Skeletal muscle satellite cell (primary cell): ENCODE data around the gene NIN.

Experiments used
- H3K27me3 ChIP-seq: 2 replicates; pipeline ENCODE4 v1.7.0; 2013; ENCODE audit warnings: low read length; ENCODE audit not compliant: control insufficient read depth, insufficient read depth
- H3K36me3 ChIP-seq: 2 replicates; pipeline ENCODE4 v1.7.0; 2013; ENCODE audit warnings: mild to moderate bottlenecking, control low read depth, low read length; ENCODE audit not compliant: insufficient read depth
- H3K4me1 ChIP-seq: 2 replicates; pipeline ENCODE4 v1.7.0; 2013; ENCODE audit warnings: low read length; ENCODE audit not compliant: control insufficient read depth, insufficient read depth
- H3K4me2 ChIP-seq: 2 replicates; pipeline ENCODE4 v1.7.0; 2013; ENCODE audit warnings: mild to moderate bottlenecking, low read length
- H3K4me3 ChIP-seq: 2 replicates; pipeline ENCODE4 v1.7.0; 2013; ENCODE audit warnings: low read length
- H3K9ac ChIP-seq: 2 replicates; pipeline ENCODE4 v1.7.0; 2013; ENCODE audit warnings: mild to moderate bottlenecking, low read depth, low read length, moderate library complexity
- H3K9me3 ChIP-seq: replicated peaks from 2 replicates; pipeline ENCODE4 v1.7.0; 2013; ENCODE audit warnings: mild to moderate bottlenecking, control low read depth, low read length

NIN gene

DNA sequence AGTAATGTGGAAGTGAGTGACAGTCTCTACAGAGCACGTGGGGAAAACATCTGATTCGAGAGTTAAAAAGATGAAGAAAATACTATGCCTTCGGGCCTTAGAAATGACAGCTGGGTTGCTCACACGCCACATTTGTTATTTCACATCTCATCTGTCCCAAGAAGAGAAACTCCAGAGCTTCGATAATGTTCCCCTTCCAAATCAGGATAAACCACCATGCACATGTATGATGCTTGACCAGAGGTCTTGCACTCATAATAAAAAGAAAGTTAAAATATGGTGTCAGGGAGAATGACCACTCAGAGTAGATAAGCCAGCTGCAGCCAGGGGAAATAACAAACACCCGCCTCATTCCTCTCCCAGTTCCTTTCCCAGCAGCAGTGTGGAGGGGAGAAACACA is 34.6 kb downstream of the NIN start:
- no peaks in the 10 kb centered on the region for H3K9me3 ChIP-seq
- no peak overlapping the region for H3K4me3 ChIP-seq
- no peak overlapping the region for H3K9ac ChIP-seq
- H3K4me2 ChIP-seq = no peak overlapping the region
- no peaks in the 10 kb centered on the region for H3K27me3 ChIP-seq
- H3K4me1 ChIP-seq = peaks cover 33% of the 10 kb centered on the region
- peaks cover 22% of the 10 kb centered on the region for H3K36me3 ChIP-seq

DNA sequence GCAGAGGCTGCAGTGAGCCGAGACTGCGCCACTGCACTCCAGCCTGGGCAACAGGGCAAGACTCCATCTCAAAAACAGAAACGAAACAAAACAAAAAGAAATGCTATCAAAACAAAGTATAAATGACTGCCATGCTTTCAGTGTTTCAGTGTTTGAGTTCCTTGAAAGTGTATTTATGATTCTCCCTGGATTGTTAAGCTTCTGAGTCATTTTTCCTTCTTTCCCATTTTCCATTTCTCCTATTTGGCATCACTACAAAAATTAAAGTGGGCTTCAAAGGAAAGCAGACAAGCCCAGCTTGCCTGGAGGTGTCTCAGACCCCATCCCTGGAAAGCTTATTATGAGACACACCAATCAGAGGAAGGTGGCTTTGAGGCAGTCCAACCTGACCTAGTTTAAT is 35.1 kb downstream of the NIN start:
- Histone ChIP-seq H3K36me3 (peaks cover 23% of the 10 kb centered on the region), H3K27me3 (no peaks in the 10 kb centered on the region), H3K4me3 (no peak overlapping the region), H3K9ac (no peak overlapping the region), H3K9me3 (no peaks in the 10 kb centered on the region), H3K4me2 (no peak overlapping the region), H3K4me1 (peaks cover 30% of the 10 kb centered on the region)

DNA sequence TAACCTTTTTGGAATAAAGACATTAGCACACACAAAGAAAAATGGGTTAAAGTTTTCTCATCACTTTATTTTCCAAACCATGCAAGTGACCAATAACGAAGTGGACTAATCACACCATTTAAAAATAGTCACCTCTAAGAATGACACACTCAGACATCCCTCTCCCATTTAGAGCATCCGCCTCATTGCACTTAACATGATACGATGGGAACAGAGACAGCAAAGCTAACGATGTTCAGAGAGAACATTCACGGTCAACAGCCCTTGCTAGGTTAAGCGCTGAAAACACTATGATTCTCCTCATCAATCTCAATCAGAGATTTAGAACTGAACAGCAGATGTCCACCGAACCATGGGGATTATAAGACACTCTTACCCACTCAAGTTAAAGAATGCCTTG is 35.8 kb downstream of the NIN start:
- Histone ChIP-seq H3K36me3 (peaks cover 23% of the 10 kb centered on the region), H3K9ac (no peak overlapping the region), H3K4me3 (no peak overlapping the region), H3K4me2 (no peak overlapping the region), H3K9me3 (no peaks in the 10 kb centered on the region), H3K4me1 (peaks cover 29% of the 10 kb centered on the region), H3K27me3 (no peaks in the 10 kb centered on the region)

DNA sequence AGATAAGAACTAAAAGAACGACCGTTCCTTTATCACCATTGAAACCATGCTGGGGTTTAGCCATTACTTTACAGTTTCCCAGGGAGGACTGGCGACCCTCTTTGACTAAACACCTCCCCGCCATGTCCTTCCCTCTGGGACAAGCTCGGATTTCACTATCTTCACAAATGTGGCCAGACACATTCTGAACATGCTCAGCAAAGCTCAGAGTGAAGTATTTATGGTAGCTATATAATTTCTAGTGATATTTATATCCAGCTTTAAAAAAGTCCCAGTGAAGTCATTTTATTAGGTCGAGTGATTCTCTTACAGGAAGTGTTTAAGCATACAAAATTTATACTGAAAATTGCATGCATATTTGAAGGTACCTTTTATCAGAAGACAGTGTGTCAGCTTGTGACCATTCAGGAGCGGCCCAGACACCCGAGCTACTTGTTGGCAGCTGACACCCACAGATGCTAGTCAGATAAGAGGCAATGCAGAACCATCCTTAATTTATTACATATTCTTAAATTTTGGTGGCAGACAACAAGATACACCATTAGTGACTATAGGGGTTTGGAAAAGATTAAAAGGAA is 36.8 kb downstream of the NIN start:
- H3K4me2 ChIP-seq = no peak overlapping the region
- peaks cover 20% of the 10 kb centered on the region for H3K36me3 ChIP-seq
- H3K4me3 ChIP-seq = no peak overlapping the region
- no peak overlapping the region for H3K9ac ChIP-seq
- no peaks in the 10 kb centered on the region for H3K9me3 ChIP-seq
- H3K27me3 ChIP-seq = no peaks in the 10 kb centered on the region
- H3K4me1 ChIP-seq = peaks cover 21% of the 10 kb centered on the region

DNA sequence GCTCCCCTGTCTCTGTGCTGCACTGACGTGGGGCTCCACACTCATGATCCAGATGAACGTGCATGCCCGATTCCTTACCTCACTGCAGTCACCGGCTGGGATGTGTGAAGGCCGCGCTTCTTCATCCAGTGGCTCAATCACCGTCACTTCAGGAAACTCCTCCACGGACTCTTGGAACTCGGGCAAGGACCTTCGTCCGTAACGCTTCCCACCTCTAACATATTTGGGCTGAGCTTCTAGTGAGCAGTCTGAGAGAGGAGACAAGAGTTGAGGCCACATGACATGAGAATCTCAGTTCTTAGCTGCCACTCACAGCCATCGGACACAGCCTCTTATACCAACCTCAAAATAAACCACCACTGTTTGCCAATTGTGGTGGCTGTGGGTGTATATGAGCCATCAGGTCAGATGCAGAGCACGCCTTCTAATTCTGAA is 38.3 kb downstream of the NIN start:
- Histone ChIP-seq H3K4me3 (no peak overlapping the region), H3K4me1 (peaks cover 21% of the 10 kb centered on the region), H3K9ac (no peak overlapping the region), H3K4me2 (no peak overlapping the region), H3K36me3 (peaks cover 17% of the 10 kb centered on the region), H3K27me3 (no peaks in the 10 kb centered on the region), H3K9me3 (no peaks in the 10 kb centered on the region)

DNA sequence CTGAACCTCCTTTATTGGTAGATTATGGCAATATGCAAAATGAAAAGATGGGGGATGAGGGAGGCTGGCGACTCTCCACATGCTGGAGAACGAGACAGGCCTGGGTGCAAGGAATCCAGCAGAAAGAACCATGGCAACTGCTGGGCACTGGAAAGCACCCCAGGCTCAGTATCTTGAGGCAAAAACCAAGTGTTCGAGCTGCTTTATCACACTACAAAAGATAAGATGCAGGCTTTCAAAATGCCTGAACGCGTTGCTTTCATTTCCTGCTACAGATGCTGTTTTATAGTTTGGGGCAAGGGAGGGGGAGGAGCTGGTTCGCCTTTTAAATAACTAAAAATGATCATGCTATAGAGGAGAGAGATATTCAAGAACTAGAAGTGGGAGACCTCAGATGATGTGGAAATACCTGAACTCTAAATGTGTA is 38.9 kb downstream of the NIN start:
- no peaks in the 10 kb centered on the region for H3K9me3 ChIP-seq
- no peak overlapping the region for H3K4me3 ChIP-seq
- H3K4me1 ChIP-seq = peaks cover 21% of the 10 kb centered on the region
- no peak overlapping the region for H3K9ac ChIP-seq
- no peak overlapping the region for H3K4me2 ChIP-seq
- no peaks in the 10 kb centered on the region for H3K27me3 ChIP-seq
- H3K36me3 ChIP-seq = peaks cover 17% of the 10 kb centered on the region

DNA sequence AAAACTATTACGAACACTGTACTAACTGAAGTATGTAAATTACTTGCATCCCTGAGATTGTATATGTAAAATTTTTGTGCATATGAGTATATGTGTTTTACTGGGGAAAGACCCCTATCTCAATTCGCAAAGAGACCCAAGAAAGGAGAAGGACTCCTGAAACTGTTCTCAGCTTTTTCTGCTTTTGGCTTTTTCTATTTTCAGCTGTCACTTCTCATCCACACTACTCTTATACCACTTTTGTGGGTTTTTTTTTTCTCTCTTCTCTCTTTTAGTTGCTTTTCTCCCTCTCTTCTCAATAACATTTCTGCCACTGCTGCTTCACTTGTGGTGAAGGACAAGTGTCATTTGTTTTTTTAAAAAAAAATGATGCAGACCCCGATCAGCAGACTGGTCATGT is 39.8 kb downstream of the NIN start:
- H3K4me2 ChIP-seq = no peak overlapping the region
- no peak overlapping the region for H3K4me3 ChIP-seq
- H3K9me3 ChIP-seq = no peaks in the 10 kb centered on the region
- H3K4me1 ChIP-seq = peaks cover 14% of the 10 kb centered on the region
- no peaks in the 10 kb centered on the region for H3K27me3 ChIP-seq
- no peak overlapping the region for H3K9ac ChIP-seq
- peaks cover 17% of the 10 kb centered on the region for H3K36me3 ChIP-seq

DNA sequence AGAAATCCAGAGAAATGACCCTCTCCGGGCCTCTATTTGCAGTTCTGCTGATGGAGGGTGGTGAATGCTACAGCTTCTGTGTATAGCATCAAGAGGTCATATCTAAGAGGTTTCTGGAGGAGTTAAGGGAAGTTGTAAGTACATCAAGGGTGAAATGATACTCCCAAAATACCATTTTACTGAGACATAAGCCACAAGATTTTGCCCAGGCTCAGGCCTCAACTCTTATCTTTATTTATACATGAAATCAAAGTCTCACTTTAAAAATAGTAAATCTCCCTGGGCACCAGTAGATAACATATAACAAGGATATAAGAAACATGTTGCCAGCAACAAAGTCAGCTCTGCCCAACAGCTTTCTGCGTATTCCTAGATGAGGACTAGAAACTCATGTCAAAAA is 40.4 kb downstream of the NIN start:
- Histone ChIP-seq H3K27me3 (no peaks in the 10 kb centered on the region), H3K4me1 (peaks cover 8% of the 10 kb centered on the region), H3K9me3 (no peaks in the 10 kb centered on the region), H3K9ac (no peak overlapping the region), H3K4me2 (no peak overlapping the region), H3K4me3 (no peak overlapping the region), H3K36me3 (peaks cover 17% of the 10 kb centered on the region)

DNA sequence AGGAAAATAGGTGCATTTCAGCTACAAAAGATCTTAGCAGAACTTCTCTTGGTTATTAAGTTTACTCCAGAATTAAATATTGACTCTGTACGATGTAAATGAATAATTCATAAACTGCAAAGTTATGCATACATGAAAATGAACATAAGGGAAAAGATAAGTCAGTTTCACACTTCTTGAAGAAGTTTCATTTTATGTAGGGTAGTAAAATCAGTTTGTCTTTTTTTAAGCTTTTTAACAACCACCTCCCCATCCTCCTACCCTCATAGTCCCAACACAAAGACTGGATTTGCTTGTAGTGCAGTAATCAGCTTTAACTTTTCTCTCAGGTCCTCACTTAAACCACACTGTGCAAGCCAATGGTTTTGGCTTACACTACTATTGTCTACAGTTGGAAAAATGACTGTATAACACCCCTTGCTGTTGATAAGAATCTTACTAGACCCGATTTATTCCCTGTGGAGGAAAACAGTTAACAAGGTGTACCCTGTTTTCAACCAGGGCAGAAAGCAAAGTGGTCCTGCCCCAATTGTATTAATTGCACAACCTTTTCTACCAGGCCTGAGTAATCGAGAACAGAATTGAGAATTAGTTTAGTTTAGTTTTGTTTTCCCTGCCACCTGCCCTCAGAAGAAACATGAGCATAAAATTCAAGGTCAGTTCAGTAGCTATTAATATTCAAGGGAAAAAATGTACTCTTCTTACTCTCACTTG is 44.1 kb downstream of the NIN start:
- Histone ChIP-seq H3K4me2 (no peak overlapping the region), H3K4me1 (peaks cover 7% of the 10 kb centered on the region), H3K36me3 (peaks cover 6% of the 10 kb centered on the region)

DNA sequence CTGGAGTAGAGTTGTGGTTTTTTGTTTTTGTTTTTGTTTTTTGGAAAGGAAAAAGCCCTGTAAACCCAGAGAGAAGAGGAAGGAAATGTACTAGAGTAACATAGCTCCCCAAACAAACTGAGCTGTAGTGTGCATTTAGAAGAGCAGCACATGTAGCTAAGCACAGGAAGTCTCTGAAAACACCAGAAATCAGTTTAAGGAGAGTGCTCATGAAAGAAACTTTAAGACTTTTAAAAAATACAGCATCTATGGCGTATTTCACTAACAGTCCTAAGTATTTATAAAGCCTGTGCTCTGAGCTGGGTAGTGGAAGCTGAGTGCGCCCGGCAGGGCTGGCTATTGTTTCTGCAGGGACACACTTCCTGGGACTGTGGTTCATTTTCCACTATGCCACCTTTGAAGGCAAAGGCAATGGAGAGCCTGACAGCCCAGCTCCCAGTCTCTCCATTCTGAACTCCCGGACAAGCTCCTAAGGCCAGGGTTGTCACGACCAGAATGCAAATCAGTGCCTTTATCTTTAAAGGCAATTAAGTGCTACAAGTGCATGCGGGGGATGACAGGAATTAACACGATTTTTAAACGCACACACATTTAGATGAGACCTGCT is 45.4 kb downstream of the NIN start:
- Histone ChIP-seq H3K9me3 (no peaks in the 10 kb centered on the region), H3K36me3 (no peaks in the 10 kb centered on the region), H3K9ac (no peak overlapping the region), H3K27me3 (no peaks in the 10 kb centered on the region), H3K4me1 (peaks cover 3% of the 10 kb centered on the region), H3K4me2 (no peak overlapping the region), H3K4me3 (no peak overlapping the region)

More for the DNA sequence above, 44.1 kb downstream of the NIN start:
- Histone ChIP-seq H3K4me3 (no peak overlapping the region), H3K27me3 (no peaks in the 10 kb centered on the region), H3K9ac (no peak overlapping the region), H3K9me3 (no peaks in the 10 kb centered on the region)

DNA sequence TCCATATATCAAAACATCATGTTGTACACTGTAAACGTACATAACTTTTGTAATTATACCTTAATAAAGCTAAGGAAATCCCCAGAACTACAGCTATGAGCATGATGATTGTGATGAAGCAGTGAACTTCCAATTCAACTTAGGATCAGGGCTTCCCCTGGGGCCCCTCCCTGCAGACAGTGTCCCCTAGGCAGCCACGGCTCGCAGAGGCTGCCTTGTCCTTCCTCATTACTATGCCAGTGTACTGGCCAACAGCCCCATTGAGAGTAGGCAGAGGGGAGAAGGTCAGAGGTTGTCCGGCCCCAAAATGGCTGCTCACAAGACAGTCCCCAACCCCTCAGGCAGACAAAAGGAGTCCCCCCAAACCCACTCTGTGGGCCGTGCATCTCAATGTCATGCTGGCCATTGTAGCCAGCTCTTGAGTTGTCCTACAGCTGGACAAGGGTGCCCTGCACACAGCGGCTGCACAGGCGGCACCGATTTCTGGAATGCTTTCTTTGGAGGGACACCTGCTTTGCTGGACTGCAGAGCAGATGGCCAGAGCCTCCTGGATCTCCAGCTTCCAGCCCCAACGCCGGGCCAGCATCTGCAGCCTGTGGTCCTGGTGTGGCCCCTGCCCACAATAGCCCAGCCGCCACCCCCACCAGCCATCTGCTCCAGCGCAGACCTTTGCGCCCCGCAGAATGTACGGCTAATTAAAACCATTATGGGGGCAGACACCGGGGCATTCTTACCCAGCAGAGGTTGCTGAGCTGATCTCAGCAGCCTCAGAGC is 46.1 kb downstream of the NIN start:
- H3K4me2 ChIP-seq = no peak overlapping the region
- H3K27me3 ChIP-seq = no peaks in the 10 kb centered on the region
- H3K36me3 ChIP-seq = no peaks in the 10 kb centered on the region
- H3K4me1 ChIP-seq = no peaks in the 10 kb centered on the region
- H3K9ac ChIP-seq = no peak overlapping the region
- no peaks in the 10 kb centered on the region for H3K9me3 ChIP-seq
- H3K4me3 ChIP-seq = no peak overlapping the region
